ENCODE data around the gene TGFB2. TPM values are rescaled to one million over a fixed set of nuclear protein-coding genes. Genes with fewer than 3 reads are reported as not detected.

The TGFB2 gene
- total and polyA plus RNA-seq, 2 donors (not counting 1 experiment from before 2014, with no cell fraction given), result 0.55 to 0.76 TPM

DNA sequence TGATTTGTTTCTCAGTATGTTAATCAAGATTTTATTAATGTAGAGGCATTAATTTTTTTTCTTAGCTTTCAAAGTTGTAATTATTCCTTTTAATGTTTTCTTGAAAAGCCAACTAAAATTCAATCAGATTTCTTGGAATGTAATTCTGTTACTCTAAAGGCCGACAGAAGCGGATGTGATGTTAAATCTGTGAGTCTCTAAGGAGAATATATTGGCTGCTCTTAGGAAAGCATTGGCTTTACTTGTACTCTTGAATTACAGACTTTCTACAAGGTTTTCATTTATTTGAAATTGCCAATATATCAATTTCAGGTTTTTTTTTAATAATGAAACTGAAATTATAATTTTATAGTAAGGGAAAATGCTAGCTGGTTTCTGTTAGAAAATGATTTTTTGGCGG lies 30.8 kb upstream of the TGFB2 start:
- no peaks in the 10 kb centered on the region for H3K4me1 Mint-ChIP-seq
- Histone ChIP-seq H3K36me3 (replicated peaks in 1 of 2; ENCODE audit: control extremely low read depth in 1 of 2, control insufficient read depth in 1 of 2, extremely low read depth in 1 of 2, insufficient read depth in 2 of 2, low read length in 1 of 2) (peaks cover 6 to 16% of the 10 kb centered on the region in 2 experiments), H4K20me1 (ENCODE audit: control insufficient read depth, insufficient read depth, low read length, poor library complexity, severe bottlenecking) (no peaks in the 10 kb centered on the region), H3K27ac (ENCODE audit: low read length in 2 of 2) (no peak overlapping the region), H3K4me1 (ENCODE audit: control insufficient read depth in 2 of 2, insufficient read depth in 2 of 2, low read length in 2 of 2) (no peaks in the 10 kb centered on the region), H2AFZ (ENCODE audit: insufficient read depth, low read depth, low read length, poor library complexity, severe bottlenecking) (no peak overlapping the region), H3K4me3 (ENCODE audit: control extremely low read depth in 1 of 5, extremely low read depth in 1 of 5, insufficient read depth in 1 of 5, low read depth in 2 of 5, low read length in 4 of 5) (no peak overlapping the region), H3K79me2 (ENCODE audit: control insufficient read depth, insufficient read depth, low read length) (no peaks in the 10 kb centered on the region), H3K9ac (ENCODE audit: low read length) (no peak overlapping the region), H3K27me3 (replicated peaks in 1 of 4; ENCODE audit: control extremely low read depth in 1 of 4, control insufficient read depth in 3 of 4, insufficient read depth in 4 of 4, low read length in 3 of 4) (no peaks in the 10 kb centered on the region), H3K9me3 (ENCODE audit: control extremely low read depth in 1 of 3, control insufficient read depth in 2 of 3, insufficient read depth in 1 of 3, low read length in 2 of 3) (no peaks in the 10 kb centered on the region), H3K4me2 (replicated peaks; ENCODE audit: low read depth, low read length, poor library complexity, severe bottlenecking) (no peak overlapping the region)
- H3K9me3 Mint-ChIP-seq (ENCODE audit: insufficient read depth), result no peaks in the 10 kb centered on the region
- WGBS (ENCODE audit: insufficient coverage), result 100% methylated on average over 1 of the region's 3 CpGs
- POLR2A ChIA-PET, result no interaction called here
- DNase-seq (no peak), ATAC-seq (ENCODE audit: low read depth) (no peak)
- CTCF ChIA-PET, result no interaction called here
- TF ChIP-seq, protein P1, sequence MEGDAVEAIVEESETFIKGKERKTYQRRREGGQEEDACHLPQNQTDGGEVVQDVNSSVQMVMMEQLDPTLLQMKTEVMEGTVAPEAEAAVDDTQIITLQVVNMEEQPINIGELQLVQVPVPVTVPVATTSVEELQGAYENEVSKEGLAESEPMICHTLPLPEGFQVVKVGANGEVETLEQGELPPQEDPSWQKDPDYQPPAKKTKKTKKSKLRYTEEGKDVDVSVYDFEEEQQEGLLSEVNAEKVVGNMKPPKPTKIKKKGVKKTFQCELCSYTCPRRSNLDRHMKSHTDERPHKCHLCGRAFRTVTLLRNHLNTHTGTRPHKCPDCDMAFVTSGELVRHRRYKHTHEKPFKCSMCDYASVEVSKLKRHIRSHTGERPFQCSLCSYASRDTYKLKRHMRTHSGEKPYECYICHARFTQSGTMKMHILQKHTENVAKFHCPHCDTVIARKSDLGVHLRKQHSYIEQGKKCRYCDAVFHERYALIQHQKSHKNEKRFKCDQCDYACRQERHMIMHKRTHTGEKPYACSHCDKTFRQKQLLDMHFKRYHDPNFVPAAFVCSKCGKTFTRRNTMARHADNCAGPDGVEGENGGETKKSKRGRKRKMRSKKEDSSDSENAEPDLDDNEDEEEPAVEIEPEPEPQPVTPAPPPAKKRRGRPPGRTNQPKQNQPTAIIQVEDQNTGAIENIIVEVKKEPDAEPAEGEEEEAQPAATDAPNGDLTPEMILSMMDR (IDR thresholded peaks at IDR 0.05), result no peak
- TF ChIP-seq EZH2 (IDR thresholded peaks at IDR 0.05; ENCODE audit: borderline replicate concordance, insufficient read depth, low read depth, low read length, poor library complexity, severe bottlenecking), result no peak
- H3K4me3 Mint-ChIP-seq, result no peak overlapping the region
- H3K27ac Mint-ChIP-seq, result no peak overlapping the region
- H3K27me3 Mint-ChIP-seq, result no peaks in the 10 kb centered on the region
- intact Hi-C loops (cut with micrococcal nuclease), result no loop called here

DNA sequence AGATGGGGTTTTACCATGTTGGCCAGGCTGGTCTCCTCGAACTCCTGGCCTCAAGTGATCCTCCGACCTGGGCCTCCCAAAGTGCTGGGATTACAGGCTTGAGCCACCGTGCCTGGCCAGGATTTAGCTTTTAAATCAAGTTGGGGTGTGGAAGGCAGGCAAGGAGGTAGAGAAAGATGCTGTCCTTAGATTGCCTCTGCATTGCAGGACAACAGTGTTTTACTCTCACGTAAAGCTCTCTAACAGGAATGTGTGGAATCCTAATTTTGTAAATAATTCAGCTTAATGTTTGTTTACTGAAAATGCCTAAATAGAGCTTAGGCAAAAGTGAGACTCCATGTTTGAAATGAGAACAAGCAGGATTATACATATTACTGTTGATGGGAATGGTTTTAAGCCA lies 29.5 kb upstream of the TGFB2 start:
- Histone ChIP-seq H2AFZ (ENCODE audit: insufficient read depth, low read depth, low read length, poor library complexity, severe bottlenecking) (no peak overlapping the region), H3K27ac (ENCODE audit: low read length in 2 of 2) (no peak overlapping the region), H3K4me3 (ENCODE audit: control extremely low read depth in 1 of 5, extremely low read depth in 1 of 5, insufficient read depth in 1 of 5, low read depth in 2 of 5, low read length in 4 of 5) (no peak overlapping the region), H3K36me3 (replicated peaks in 1 of 2; ENCODE audit: control extremely low read depth in 1 of 2, control insufficient read depth in 1 of 2, extremely low read depth in 1 of 2, insufficient read depth in 2 of 2, low read length in 1 of 2) (peaks cover 4 to 11% of the 10 kb centered on the region in 2 experiments), H3K9ac (ENCODE audit: low read length) (no peak overlapping the region), H3K9me3 (ENCODE audit: control extremely low read depth in 1 of 3, control insufficient read depth in 2 of 3, insufficient read depth in 1 of 3, low read length in 2 of 3) (no peaks in the 10 kb centered on the region), H3K4me1 (ENCODE audit: control insufficient read depth in 2 of 2, insufficient read depth in 2 of 2, low read length in 2 of 2) (no peaks in the 10 kb centered on the region), H3K27me3 (replicated peaks in 1 of 4; ENCODE audit: control extremely low read depth in 1 of 4, control insufficient read depth in 3 of 4, insufficient read depth in 4 of 4, low read length in 3 of 4) (no peaks in the 10 kb centered on the region), H4K20me1 (ENCODE audit: control insufficient read depth, insufficient read depth, low read length, poor library complexity, severe bottlenecking) (no peaks in the 10 kb centered on the region), H3K4me2 (replicated peaks; ENCODE audit: low read depth, low read length, poor library complexity, severe bottlenecking) (no peak overlapping the region), H3K79me2 (ENCODE audit: control insufficient read depth, insufficient read depth, low read length) (no peaks in the 10 kb centered on the region)
- ChIA-PET CTCF (no interaction called here), POLR2A (no interaction called here)
- TF ChIP-seq EZH2 (IDR thresholded peaks at IDR 0.05; ENCODE audit: borderline replicate concordance, insufficient read depth, low read depth, low read length, poor library complexity, severe bottlenecking), result no peak
- intact Hi-C loops (cut with micrococcal nuclease), result no loop called here
- Mint-ChIP-seq H3K9me3 (ENCODE audit: insufficient read depth) (no peaks in the 10 kb centered on the region), H3K4me3 (no peak overlapping the region), H3K27me3 (no peaks in the 10 kb centered on the region), H3K4me1 (no peaks in the 10 kb centered on the region), H3K27ac (no peak overlapping the region)
- ATAC-seq (ENCODE audit: low read depth), result no peak
- WGBS (ENCODE audit: insufficient coverage), result 100% methylated on average over 4 of the region's 4 CpGs
- no peak for DNase-seq
